ENCODE measurements around the gene OR1A1.
"Not testable (repeated sequence)": the region's sequence is repeated elsewhere in the genome, so short reads cannot be mapped to it uniquely, and the experiment has no call there.

OR1A1 gene

GRCh38 chr17:3207367-3207766 is at the start of gene OR1A1:
Gene OR1A1 (plus strand): TSS chr17:3207667. CDS start chr17:3215621, 7,954 bp downstream.
- DNase-seq (ENCODE audit: low read depth in 2 of 2): no peak

- DNase-seq (ENCODE audit: low read depth in 2 of 2): no peak
Measured at GRCh38 chr17:3167574-3167973, 39.9 kb upstream of the OR1A1 start.

GRCh38 chr17:3189961-3190360 is 17.5 kb upstream of the OR1A1 start:
- DNase-seq (ENCODE audit: low read depth in 2 of 2): no peak

GRCh38 chr17:3197219-3197618 is 10.2 kb upstream of the OR1A1 start, which contains the start of gene OR1A2:
Gene OR1A2 (plus strand): TSS chr17:3197519. CDS start chr17:3197519, 0 bp downstream.
- DNase-seq (ENCODE audit: low read depth in 2 of 2): no peak

DNA sequence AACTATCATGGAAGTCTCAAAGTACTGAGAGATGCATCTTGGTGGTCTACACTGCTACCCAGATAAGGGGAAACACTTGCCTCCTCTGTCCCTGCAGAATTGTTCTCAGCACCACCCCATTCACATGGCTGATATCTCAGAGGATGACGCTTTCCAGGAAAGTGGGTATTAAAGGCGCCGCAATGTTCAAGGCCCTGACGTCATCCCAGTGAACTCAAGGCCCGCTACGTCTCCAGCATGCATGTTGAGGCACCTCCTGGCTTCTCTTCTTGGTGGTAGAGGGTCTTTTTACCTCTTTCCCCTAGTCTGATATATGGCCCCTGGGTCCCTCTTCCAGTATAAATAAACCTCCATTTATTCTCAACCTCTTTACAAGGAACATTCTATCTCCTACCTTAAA is 1.0 kb downstream of the OR1A1 start:
- no peak for DNase-seq (ENCODE audit: low read depth in 2 of 2)

DNA sequence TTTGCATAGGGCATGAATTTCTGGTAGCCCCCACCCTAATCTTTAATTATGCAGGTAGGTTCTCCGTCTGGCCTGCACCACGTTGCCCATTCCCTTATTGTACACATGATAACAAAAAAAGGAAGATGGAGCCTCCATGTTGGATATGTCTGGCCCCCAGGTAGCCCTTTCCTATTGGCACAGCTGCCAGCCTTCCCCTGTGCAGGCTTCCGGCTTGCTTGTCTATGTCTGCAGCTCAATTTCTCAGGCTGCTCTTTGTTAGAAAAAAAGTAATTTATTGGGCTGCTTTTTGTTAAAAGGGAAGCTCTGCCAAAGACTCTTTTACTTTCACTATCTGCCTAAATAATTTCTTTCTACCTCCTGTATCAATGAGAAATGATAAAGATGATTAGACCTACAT is 5.5 kb downstream of the OR1A1 start:
- no peak for DNase-seq (ENCODE audit: low read depth in 2 of 2)

- DNase-seq (ENCODE audit: low read depth in 2 of 2): no peak
Measured at GRCh38 chr17:3213587-3213986, 6.1 kb downstream of the OR1A1 start.

DNA sequence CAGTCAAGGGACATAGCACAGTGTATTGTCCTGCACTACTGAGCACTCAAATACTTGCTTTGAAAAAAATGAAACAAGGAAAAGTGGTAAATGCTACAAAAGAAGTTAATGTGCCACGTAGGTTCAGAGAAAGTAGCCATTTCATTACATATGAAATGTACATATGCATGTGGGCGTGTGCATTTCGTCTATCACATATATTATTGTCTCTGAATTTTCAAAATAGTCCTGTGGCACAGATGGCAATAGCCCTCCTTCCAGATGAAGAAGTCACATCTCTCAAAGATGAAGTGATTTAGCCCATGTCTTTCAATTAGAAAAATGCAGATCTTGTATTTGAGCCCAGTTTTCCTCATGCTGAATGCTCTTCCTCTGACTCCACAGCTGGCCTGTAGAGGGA is 12.5 kb downstream of the OR1A1 start:
- not testable (repeated sequence) for DNase-seq (ENCODE audit: low read depth in 2 of 2)

DNA sequence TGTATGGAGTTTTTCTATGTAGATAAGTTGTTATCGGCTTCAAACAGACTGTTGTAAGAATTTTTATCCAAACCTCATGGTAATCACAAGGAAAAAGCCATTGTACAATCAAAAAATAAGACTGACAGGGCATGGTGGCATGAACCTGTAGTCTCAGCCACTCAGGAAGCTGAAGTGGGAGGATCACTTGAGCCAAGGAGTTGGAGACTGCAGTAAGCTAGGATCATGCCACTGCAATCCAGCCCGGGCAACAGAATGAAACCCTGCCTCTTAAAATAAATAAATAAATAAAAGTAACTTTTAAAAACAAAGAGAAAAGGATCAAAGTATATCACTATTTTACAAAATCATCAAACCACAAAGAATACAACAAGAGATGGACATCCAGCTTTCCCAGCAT is 14.4 kb downstream of the OR1A1 start:
- no peak for DNase-seq (ENCODE audit: low read depth in 2 of 2)

GRCh38 chr17:3222505-3222904 is 15.0 kb downstream of the OR1A1 start:
- no peak for DNase-seq (ENCODE audit: low read depth in 2 of 2)

DNA sequence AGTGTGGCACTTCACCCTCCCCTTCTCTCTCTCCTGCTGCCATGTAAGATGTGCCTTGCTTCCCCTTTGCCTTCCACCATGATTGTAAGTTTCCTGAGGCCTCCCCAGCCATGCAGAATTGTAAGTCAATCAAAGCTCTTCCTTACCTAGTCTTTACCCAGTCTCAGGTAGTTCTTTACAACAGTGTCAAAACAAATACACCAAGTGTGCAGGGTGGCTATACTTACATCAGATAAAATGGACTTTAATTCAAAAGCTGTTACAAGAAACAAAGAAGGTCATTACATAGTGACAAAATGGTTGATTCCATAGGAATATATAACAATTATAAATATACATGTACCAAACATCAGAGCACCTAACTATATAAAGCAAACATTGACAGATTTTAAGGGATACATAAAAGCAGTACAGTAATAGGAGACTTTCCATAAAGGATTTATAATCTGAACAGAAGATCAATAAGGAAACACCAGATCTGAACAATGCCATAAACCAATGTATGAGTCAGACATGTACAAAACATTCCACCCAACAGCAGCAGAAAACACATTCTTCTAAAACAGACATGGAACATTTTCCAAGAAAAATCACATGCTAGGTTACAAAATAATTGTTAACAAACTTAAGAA is 17.4 kb downstream of the OR1A1 start:
- not testable (repeated sequence) for DNase-seq (ENCODE audit: low read depth in 2 of 2)

DNA sequence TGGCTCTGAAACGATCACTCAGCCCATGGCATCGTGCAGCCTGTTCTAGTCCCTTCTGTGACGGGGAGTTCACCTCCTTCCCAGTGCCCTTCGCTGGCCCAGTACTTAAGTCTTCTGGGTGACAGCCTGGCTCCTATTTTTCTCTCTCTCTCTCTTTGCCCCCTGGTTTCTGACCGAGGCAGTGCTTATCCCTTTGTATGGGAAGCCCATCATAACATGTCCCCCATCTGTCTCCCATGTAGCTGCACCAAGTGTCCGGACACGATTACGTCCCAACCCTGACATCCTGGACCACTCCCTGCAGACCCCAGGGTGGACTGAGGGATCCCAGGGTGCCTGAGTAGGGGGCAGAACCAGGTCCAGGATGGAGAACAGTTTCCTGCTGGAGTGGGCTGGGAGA is 24.8 kb downstream of the OR1A1 start:
- DNase-seq (ENCODE audit: low read depth in 2 of 2): not testable (repeated sequence)

- not testable (repeated sequence) for DNase-seq (ENCODE audit: low read depth in 2 of 2)
Measured at GRCh38 chr17:3238685-3239084, 31.2 kb downstream of the OR1A1 start.

DNA sequence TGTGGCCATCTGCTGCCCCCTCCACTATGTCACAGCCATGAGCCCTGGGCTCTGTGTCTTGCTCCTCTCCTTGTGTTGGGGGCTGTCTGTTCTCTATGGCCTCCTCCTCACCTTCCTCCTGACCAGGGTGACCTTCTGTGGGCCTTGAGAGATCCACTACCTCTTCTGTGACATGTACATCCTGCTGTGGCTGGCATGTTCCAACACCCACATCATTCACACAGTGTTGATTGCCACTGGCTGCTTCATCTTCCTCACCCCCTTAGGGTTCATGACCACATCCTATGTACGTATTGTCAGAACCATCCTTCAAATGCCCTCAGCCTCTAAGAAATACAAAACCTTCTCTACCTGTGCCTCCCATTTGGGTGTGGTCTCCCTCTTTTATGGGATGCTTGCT is 33.6 kb downstream of the OR1A1 start:
- DNase-seq (ENCODE audit: low read depth in 2 of 2): not testable (repeated sequence)

DNA sequence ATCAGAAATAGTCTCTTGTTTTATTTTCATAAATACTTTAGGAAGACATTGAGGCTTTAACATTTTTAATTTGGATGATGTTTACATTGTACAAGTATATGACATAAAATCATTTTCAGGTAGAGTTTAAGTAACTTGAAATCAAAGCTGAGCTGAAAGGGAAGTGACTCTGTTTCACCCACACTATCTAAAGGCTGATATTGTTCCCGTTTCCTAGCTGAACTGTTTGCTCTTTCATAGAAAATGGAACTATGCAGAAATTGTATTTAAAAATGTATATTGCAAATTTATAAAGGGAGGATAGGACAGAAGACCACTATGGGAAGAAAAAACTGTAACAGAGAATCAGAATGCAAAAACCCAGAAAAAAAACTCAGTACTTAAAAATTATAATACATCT is 37.4 kb downstream of the OR1A1 start:
- not testable (repeated sequence) for DNase-seq (ENCODE audit: low read depth in 2 of 2)

- DNase-seq (ENCODE audit: low read depth in 2 of 2): not testable (repeated sequence)
Measured at GRCh38 chr17:3249013-3249412, 41.5 kb downstream of the OR1A1 start.

GRCh38 chr17:3256575-3256974 is 49.1 kb downstream of the OR1A1 start:
- DNase-seq (ENCODE audit: low read depth in 2 of 2): no peak

DNA sequence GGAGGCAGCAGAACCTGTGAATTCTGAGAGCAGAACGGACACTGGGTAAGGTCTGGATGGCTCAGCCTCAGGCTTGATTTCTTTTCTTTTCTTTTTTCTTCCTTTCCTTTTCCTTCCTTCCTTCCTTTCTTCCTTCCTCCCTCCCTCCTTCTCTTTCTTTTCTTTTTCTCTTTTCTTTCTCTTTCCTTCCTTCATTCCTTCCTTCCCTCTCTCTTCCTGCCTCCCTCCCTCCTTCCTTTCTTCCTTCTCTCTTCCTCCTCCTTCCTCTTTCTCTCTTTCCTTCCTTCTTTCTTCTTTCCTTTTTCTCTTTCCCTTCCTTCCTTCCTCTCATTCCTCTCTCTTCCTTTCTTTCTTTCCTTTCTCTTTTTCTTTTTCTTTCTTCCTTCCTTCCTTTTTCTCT is 52.7 kb downstream of the OR1A1 start:
- no peak for DNase-seq (ENCODE audit: low read depth in 2 of 2)

DNA sequence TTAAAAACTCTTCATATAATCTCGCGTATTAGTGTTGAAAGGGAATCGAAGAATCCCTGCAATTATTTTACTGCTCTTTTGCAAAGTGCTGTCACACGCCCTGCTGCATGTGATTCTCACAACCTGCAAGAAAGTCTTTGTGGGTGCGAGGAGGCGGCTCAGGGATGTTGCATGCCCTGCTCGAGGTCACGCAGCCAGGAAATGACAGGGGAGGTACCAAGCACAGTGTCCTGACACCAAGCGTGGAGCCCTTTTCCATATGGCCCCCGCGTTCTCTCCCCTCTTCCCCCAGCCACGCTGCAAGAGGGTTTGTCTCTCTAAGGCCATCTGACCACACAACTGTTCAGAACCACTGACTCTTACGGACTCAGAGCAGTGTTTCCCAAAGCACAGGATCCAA is 53.1 kb downstream of the OR1A1 start:
- no peak for DNase-seq (ENCODE audit: low read depth in 2 of 2)

Measured in stimulated activated CD4-positive, alpha-beta T cell treated with anti-CD3 and anti-CD28 coated beads, Interleukin-4, amount 100 ng/mL, for 48 hours (primary cell).